Measurements from ENCODE around the gene SF3B6.
"Not testable (repeated sequence)": the region's sequence is repeated elsewhere in the genome, so short reads cannot be mapped to it uniquely, and the experiment has no call there.

SF3B6 gene

DNA sequence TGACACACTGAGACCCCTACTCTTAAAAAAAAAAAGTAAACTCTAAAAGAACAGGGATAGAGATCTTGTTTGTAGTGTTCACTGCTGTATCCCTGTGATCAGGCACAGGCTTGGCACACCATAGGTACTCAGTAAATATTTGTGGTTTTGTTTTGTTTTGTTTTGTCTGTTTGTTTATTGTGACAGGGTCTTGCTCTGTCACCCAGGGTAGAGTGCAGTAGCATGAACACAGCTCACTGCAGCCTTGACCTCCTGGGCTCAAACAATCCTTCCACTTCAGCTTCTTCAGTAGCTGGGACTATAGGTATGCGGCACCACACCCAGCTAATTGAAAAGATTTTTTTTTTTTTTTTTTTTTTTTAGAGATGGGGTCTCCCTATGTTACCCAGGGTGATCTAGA, 23.2 kb downstream of the SF3B6 start:
- in situ Hi-C loops (cut with MboI; ENCODE audit: low sequenced_read_pairs): no loop called here

DNA sequence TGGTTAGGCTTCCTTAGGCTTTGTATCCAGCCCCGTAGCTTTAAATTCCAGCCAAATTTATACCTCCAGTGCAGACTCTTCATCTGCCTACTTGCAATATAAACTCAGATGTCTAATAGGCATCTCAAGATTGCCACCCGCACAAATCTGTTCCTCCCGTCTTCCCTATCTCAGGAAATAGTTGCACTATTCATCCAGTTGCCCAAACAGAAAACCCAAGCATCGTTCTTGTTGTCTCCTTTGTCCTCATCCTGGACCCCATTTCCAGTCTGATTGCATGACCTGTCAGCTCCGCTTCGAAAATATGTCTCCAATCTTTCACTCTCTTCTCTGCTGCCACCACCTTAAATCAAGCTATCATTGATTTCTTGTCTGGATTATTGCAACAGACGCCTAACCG, 24.3 kb downstream of the SF3B6 start:
- in situ Hi-C loops (cut with MboI; ENCODE audit: low sequenced_read_pairs): no loop called here

DNA sequence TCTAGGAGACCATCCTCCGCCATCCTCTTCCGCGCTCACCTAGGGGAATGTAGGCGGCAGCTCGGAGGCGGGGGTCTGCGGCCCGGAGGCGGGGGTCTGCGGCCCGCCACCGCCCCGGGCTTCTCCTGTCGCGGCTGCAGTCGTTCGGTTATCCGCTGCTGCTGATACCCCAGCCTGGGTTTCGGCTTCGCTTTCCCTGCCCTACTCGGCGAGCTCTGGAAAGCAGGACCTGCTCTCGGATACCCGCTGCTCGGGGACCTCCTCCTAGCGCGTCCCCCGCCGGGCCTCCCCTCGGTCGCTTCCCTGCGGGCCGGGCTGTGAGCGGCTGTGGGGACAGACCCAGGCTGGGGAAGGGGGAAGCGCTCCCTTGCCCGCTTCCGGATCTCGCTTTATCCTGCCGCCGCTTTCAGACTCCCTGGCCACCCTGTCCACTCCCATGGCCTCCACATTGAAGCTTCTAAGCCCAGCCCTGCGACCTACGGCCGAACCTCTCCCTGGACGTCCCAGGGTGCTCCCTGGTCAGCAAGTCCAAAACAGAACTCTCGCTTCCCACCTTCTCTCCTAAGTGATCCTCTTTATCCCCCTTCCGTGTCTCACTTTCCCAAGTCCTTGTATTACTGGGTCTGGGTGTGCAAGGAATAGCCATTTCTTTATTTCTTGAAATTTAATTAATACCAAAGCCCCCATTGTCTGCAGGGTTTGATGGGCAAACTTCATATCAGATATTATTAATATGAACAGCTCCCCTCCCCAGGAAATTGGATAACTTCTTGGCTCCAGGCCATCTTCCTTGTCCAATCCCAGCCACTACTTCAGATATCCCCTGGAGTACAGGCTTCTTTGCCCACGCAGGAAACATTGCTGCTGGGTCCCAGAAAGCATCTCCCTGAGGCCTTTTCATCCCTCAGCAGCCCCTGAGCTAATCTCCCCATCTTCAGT, 25.8 kb downstream of the SF3B6 start:
- in situ Hi-C loops (cut with MboI; ENCODE audit: low sequenced_read_pairs): no loop called here

DNA sequence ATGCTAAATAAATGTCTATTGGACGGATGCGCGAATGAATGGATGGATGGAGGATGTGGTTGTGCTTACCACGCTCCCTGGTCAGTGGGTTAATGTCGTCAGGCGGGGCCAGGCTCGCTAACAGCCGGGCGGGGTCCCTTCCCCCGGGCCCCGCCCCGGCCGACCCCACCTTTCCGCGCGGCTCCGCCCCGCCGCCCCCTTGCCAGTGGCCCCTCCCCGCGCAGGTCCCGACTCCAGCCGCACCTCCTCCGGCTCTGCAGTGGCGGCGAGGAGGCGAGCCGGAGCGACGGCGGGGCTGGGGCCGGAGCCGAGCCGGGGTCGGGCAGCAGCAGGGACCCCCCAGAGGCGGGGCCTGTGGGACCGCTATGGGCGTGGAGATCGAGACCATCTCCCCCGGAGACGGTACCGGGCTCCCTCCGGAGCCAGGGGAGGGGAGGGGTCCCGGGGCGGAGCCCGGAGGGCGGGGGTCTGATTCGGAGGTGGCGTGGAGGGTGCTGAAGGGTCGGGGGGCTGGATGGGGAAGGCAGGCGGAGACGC, 26.6 kb downstream of the SF3B6 start, which contains the start of gene FKBP1B:
Gene FKBP1B (plus strand): TSS at position 257 of the 537 bp plus-strand sequence. CDS start 109 bp downstream, at position 366.
- in situ Hi-C loops (cut with MboI; ENCODE audit: low sequenced_read_pairs): no loop called here

DNA sequence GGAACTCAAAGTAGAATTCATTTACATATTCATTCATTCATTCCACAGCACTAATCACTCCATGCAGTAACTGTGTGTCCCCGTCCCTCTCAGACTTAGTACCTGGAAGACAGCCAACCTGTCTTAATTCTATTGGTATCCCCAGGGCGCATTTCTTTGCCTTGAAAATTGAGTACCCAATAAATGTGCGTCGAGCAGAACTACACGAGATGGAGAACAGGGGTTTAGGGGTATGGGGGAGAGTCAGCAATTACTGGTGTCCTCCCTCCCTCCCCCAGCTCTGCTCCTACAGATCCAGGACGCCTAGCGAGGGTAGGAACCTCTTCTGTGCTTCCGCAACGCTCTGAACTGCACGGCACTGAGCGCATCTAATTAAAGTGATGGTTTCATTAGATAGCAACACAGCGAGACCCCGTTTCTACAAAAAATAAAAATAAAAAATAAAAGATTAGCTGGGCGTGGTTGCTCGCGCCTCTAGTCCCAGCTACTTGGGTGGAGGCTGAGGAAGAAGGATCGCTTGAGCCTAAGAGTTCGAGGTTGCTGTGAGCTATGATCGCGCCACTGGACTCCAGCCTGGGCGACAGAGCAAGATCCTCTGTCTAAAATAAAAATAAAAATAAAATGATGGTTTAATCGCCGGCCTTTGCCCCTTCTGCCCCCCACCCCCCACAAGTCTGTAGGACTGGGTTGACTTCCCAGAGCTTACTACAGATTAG, 27.2 kb downstream of the SF3B6 start:
- in situ Hi-C loops (cut with MboI; ENCODE audit: low sequenced_read_pairs): no loop called here

DNA sequence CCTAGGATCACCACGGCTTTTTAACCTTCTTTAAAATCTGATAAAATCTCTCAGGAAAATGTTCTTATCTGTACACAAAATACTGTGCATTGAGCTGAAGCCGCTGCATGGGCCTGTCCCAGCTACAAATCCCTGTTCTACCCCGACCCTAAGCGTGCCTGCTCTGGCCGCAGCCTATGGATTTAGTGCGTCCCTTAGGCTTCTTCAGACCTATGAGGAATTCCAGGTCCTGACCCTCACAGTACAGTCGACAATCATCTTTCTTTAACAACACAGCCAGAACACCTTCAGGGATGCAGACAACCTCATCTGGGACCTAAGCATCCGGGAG, 28.5 kb downstream of the SF3B6 start:
- in situ Hi-C loops (cut with MboI; ENCODE audit: low sequenced_read_pairs): no loop called here

DNA sequence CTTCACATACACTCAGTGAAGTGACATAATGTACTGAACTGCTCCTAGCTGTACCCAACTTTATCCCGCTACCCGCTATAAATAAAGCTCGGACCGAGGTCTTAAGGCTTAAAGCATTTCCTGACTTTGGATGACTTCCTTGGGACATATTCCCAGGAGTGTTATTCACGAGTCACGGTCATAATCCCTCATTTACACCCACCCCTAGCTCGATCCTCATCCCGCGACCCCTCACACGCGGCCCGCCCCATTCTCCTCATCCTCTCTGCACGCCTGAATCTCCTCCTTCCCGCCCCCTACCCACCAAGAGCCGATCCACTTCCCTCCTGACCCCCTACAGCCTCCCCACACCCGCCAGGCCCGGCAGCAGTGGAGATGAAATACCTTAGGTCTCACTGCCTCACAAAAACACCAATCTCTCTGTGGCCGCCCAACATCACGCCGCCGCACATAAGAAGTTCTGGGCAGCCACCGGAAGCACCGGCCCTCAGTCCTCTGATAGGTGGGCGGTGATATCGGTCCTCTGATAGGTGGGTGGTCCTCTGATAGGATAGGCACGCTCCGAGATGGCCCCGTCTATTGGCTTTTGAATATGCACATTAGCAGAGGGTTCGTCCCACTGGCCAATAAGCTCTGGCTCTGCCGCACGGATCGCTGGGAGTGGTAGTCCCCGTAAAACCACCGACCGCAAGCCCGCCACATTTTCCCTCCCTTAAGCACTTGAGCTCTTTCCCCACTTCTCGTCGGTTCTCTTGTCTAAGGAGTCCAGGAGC, 29.0 kb downstream of the SF3B6 start, which contains the start of gene WDCP:
Gene WDCP (minus strand): TSS at position 462 of the 773 bp plus-strand sequence. CDS start 7,897 bp downstream, outside the sequence.
- in situ Hi-C loops (cut with MboI; ENCODE audit: low sequenced_read_pairs): no loop called here

DNA sequence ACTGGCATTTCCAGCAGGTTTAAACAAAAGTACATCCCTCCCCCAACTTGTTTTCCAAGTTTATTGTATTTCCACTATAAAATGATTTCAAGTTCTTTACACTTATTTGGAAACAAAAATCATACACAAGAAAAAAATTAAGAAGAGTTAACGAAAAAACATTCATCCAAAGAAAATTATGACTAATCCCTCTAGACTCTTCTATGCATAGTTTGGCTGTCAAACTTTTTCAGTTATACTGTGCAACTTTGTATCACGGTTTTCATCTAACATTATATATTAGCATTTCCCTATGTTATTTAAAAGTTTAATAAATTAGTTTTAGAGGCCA, 29.6 kb downstream of the SF3B6 start:
- in situ Hi-C loops (cut with MboI; ENCODE audit: low sequenced_read_pairs): no loop called here

DNA sequence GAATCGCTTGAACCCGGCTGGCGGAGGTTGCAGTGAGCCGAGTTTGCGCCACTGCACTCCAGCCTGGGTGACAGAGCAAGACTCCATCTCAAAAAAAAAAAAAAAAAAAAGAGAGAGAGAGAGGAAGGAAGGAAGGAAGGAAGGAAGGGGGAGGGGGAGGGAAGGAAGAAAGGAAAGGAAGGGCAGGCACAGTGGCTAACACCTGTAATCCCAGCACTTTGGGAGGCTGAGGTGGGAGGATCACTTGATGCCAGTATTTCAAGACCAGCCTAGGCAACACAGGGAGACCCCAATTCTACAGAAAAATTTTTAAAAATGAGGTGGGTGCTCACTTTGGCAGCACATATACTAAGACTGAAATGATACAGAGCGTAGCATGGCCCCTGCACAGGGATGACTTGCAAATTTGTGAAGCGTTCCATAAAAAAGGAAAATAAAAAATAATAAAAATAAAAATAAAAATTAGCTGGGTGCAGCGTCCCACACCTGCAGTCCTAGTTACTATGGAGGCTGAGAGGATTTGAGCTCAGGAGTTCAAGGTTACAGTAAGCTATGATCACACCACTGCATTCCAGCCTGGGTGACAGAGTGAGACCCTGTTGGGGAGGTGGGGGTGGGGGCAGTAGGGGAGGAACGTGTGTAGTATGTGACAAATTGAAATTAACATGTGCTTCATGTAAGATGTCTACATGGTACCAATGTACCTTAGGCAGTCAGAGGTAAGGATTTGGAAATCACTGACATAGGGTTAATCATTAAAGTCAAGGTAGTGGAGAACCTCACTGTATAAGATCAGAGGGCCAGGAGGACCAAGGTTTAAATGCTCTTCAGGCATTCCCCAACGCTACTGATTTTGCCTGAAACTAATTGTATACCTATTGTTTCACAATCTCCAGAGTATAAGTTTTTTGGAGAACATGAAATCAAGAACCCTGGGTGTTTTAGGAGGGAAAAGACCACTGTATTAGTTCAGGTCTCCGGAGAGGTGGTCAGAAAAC, 30.3 kb downstream of the SF3B6 start:
- in situ Hi-C loops (cut with MboI; ENCODE audit: low sequenced_read_pairs): no loop called here

DNA sequence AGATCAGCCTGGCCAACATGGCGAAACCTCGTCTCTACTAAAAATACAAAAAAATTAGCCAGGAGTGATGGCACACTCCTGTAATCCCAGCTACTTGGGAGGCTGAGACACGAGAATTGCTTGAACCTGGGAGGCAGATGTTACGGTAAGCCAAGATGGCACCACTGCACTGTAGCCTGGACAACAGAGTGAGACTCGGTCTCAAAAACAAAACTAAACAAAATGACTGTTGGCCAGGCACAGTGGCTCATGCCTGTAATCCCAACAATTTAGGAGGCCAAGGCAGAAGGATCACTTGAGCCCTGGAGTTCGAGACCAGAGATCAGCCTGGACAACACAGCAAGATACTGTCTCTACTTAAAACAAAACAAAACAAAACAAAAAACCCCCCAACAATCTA, 33.0 kb downstream of the SF3B6 start:
- in situ Hi-C loops (cut with MboI; ENCODE audit: low sequenced_read_pairs): not testable (repeated sequence)

DNA sequence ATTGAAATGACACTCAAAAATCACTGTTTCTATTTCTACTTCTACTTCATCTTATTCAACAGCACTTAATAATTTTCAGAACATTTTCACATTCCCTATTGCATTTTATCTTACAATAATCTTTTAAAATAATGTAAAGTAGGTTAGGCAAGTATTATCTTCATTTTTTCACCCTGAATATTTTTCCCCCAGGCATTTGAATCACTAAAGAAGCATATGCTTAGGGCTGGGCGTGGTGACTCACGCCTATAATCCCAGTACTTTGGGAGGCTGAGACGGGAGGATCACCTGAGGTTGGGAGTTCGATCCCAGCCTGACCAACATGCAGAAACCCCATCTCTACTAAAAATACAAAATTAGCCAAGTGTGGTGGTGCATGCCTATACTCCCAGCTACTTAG, 35.6 kb downstream of the SF3B6 start:
- in situ Hi-C loops (cut with MboI; ENCODE audit: low sequenced_read_pairs): no loop called here

DNA sequence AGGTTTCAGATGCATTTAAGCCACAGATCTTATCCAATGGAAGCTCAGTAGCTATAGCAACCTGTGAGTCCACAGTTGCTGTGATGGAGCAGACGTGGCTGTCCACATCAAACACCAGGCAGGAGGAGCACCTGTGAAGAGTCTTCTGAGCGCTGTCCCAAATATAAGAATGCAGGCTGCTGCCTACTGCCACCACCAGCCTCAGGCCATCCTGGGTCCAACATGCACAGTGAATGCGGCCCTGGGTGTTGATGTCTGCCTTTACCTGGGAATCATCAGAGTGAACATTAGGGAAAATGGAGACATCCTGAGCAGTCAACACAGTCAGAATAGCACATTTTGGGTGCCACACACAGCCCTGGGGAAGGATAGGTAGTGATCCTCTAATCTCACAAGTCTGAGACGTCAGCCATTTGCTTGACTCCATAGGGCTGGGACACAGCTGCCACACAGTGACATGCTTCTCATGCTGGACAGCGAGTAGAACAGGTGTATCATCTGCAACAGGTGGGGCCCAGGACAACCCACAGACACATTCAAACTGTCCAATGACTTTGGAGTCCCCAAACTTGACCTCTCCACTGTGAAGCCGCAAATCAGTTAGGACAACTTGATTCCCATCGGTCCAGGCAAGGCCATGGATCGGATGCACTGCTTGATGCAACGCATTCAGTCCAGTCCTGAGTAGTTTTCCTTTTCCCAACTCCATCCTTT, 37.2 kb downstream of the SF3B6 start:
- in situ Hi-C loops (cut with MboI; ENCODE audit: low sequenced_read_pairs): no loop called here

DNA sequence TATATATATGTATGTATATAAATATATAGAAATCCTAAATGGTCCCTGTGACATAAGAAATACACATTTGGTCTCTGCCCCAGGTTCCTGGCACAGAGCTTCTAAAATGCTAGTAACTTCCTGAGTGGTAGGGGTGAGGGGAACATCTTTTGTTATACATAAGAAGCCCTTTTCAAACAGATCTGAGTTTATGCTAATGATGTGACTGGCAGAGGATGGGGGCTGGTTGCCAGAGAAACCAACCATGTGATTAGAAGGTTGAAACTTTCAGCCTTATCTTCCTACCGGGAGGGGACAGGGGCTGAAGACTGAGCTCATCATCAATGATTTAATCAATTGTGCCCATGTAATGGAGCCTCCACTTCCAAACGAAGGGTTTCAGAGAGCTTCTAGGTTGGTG, 49.9 kb downstream of the SF3B6 start:
- in situ Hi-C loops (cut with MboI; ENCODE audit: low sequenced_read_pairs): no loop called here

DNA sequence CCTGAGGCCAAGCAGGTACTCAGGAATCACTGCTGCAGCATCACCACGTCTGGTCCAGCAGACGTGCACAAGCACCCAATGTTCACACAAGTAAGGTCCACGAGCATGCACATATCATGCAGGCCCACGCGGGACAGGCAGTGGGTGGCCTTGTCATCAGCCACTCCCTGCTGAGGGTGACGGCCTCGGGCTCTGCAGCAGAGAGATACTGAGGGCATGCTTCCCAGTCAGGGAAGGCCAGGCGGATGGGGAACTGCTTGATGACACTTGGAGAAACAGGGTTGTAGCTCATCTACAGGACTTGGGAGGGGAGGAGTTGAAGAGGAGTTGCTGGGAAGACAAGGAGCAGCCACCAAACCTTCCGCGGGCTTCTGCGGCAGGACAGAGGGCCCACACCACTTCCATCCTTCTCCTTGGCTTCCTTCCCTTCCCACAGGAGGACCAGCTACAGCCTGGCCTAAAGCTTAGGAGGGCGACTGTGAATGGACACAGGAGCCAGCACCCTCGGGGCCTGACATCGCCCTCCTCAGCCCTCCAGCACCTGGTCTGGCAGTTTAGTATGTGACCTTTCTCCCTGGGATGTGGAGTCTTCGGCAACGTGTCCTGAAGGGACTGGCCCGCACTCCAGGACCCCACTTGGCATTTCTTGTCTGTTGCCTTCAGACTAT, 51.0 kb downstream of the SF3B6 start:
- in situ Hi-C loops (cut with MboI; ENCODE audit: low sequenced_read_pairs): no loop called here

DNA sequence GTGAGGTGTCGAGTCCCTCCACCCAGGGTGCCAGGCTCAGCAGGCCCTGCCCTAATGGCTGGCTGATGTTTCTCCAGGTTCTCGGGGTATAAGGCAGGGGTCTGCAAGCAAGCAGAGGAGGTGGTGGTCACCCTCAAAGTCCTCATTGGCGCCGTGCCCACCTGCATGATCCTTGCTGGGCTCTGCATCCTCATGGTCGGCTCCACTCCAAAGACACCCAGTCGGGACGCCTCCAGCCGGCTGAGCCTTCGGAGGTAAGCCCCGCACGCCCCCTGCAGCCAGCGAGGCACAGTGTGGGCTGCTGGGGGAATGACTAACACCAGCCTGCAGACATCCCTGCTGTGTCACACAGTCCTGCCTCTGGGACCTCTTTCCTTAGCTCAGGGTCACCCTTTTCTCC, 52.1 kb downstream of the SF3B6 start:
- in situ Hi-C loops (cut with MboI; ENCODE audit: low sequenced_read_pairs): no loop called here

DNA sequence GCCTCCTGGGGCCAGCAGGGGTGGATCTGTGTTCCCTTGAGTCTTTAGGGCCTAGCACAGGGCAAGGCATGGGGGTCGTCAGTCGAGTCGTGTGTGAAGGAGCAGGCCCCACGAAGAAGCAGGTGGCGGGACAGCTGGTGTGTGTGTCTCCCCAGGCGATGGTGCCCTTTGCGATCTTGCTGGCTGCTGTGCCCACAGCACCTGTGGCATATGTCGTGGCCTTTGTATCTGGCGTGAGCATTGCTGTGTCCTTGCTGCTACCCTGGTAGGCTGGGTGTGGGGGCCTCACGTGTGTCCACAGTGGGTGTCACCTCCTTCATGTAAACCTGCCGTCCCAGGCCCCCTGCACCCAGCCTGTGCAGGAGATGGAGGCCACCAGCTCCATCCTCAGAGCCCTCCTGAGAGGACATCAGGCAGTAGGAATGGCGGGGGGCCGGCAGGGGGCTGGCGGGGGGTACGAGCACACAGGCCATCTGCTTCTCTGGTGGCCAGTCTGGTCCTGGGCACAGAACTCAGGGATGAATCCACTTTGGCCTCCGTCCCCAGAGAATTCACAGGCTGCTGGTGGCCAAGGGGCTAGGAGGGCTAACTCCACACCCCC, 53.1 kb downstream of the SF3B6 start:
- in situ Hi-C loops (cut with MboI; ENCODE audit: low sequenced_read_pairs): no loop called here

DNA sequence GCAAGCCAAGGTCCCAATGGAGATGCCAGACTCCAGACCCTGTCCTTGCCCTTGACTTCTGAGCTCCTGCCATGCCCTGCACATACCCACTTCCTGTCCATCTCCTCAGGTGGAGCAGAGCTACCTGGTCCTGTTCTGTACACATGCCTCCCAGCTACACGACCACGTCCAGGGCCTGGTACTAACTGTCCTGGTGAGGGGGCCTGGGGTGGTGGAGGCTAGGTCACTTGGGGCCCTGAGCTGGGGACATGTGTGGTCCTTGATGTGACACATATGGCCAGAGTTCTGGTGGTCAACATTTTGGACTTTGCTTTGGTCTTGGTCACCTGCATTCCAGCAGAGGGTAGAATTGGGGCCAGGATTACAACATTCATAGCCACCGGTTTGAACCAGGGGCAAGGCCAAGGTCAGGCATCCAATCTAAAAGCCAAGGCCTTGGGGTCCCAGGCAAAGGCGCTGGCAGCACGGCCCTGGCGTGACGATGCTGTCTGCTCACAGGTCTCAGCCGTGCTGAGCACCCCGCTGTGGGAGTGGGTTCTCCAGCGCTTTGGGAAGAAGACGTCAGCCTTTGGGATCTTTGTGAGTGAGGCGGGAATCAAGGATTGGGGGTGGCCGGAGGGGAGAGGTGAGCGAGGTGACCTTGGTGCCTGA, 53.7 kb downstream of the SF3B6 start:
- in situ Hi-C loops (cut with MboI; ENCODE audit: low sequenced_read_pairs): no loop called here
